K562 (cell line): ENCODE results near the gene NET1.

Experiments
- CEBPB ChIP-seq: fragments of 450-650 bp; IDR thresholded peaks from 2 replicates; pipeline ENCODE4 v1.6.1; 2016; ENCODE audit warnings: missing genetic modification characterization, missing compliant biosample characterization
- CREM ChIP-seq: IDR thresholded peaks from 2 replicates; pipeline ENCODE4 v1.6.1; 2014; ENCODE audit warnings: antibody characterized with exemption, low read depth
- FOS ChIP-seq: IDR thresholded peaks from 3 replicates; pipeline ENCODE4 v1.6.1; 2011; ENCODE audit not compliant: insufficient read length; ENCODE audit errors: extremely low read depth
- TBP ChIP-seq: optimal IDR thresholded peaks from 2 replicates; pipeline ENCODE3; 2011; ENCODE audit warnings: low read depth, low read length, improper control_type of control experiment
- U2AF1 ChIP-seq: fragments of 200-400 bp; formaldehyde crosslinking; optimal IDR thresholded peaks from 2 replicates; pipeline ENCODE3; 2017; ENCODE audit warnings: mild to moderate bottlenecking, low read depth, low read length, moderate library complexity
- ZNF384 ChIP-seq: IDR thresholded peaks from 2 replicates; pipeline ENCODE4 v1.6.1; 2012; ENCODE audit warnings: low read depth, low read length, improper control_type of control experiment

DNA sequence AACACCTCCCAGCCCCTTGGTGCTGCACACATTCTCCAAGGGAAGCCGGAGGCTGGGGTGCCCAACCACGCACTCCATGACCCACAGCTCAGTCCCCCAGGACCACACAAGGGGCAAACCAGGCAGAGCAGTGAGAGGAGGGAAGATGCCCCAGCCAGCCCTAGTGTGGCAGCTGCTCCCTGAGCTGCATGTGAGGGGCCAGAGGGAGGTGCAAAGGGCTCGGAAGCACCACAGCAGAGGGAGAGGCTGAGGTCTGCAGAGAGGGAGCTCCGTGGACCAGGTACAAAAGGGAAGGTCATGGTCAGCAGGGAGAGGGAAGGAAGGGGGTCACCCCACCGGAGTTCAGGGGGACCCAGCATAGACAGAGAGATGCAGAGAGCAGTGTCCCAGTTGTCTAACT lies 88.6 kb downstream of the NET1 start:
- no peak for TF ChIP-seq FOS
- no peak for TF ChIP-seq TBP
- TF ChIP-seq U2AF1, result no peak
- no peak for TF ChIP-seq CEBPB (tag)
- no peak for TF ChIP-seq CREM
- no peak for TF ChIP-seq ZNF384
